GM12874 (cell line): ENCODE measurements around the gene PLXNA2.

ENCODE experiments used
- TF ChIP-seq, protein P1 (sequence below): IDR thresholded peaks from 2 replicates; pipeline ENCODE4 v1.5.1; 2011; ENCODE audit warnings: low read depth, mild to moderate bottlenecking, control low read depth, low read length, moderate library complexity; ENCODE audit not compliant: insufficient read depth

PLXNA2 gene

GRCh38 chr1:208068908-208069307 lies 175.3 kb downstream of the PLXNA2 start:
- TF ChIP-seq, protein P1, sequence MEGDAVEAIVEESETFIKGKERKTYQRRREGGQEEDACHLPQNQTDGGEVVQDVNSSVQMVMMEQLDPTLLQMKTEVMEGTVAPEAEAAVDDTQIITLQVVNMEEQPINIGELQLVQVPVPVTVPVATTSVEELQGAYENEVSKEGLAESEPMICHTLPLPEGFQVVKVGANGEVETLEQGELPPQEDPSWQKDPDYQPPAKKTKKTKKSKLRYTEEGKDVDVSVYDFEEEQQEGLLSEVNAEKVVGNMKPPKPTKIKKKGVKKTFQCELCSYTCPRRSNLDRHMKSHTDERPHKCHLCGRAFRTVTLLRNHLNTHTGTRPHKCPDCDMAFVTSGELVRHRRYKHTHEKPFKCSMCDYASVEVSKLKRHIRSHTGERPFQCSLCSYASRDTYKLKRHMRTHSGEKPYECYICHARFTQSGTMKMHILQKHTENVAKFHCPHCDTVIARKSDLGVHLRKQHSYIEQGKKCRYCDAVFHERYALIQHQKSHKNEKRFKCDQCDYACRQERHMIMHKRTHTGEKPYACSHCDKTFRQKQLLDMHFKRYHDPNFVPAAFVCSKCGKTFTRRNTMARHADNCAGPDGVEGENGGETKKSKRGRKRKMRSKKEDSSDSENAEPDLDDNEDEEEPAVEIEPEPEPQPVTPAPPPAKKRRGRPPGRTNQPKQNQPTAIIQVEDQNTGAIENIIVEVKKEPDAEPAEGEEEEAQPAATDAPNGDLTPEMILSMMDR: no peak

- TF ChIP-seq, protein P1: no peak
Measured at GRCh38 chr1:208068407-208068806, 175.8 kb downstream of the PLXNA2 start.

- TF ChIP-seq, protein P1: no peak
Measured at GRCh38 chr1:208066583-208066982, 177.6 kb downstream of the PLXNA2 start.

- TF ChIP-seq, protein P1: no peak
Measured at GRCh38 chr1:208065862-208066261, 178.3 kb downstream of the PLXNA2 start.

DNA sequence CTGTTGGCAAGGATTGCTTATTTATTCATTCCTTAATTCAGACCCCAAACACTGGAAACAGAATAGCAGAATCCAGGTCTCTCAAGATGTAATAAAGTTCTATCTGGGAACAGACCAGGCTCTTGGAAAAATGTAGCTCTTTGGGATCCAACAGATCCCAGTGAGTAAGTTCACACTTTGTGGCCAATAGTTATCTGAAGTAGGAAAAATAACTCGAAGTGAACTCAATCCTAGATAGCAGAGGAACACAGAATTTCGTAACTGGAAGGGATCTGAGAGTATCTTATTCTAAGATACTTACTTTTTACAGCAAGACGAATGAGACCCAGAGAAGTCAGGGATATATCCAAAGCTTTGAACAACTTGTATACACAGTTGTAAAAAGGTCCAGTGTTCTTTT lies 182.6 kb downstream of the PLXNA2 start:
- TF ChIP-seq, protein P1: no peak

DNA sequence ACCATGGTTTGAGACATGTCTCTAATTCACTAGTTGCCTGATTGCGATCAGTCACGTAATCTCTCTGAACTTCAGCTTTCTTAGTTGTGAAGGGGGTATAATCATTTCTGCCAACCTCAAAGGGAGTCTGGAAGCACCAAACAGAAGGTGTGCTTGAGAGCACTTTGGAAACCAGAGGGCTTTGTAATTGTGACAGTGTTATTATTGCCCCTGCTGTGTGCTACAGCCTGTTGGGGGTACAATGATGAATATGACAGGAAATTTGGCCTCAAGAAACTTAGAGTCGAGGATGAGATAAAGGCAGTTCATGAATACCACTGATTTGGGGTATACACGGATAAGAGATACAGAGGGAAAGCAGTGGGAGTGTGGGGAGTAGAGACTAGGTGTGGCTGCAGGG lies 183.1 kb downstream of the PLXNA2 start:
- TF ChIP-seq, protein P1: no peak

GRCh38 chr1:208060215-208060869 lies 183.8 kb downstream of the PLXNA2 start:
- TF ChIP-seq, protein P1: no peak
